Measurements from ENCODE around the gene CASP12.

The CASP12 gene

DNA sequence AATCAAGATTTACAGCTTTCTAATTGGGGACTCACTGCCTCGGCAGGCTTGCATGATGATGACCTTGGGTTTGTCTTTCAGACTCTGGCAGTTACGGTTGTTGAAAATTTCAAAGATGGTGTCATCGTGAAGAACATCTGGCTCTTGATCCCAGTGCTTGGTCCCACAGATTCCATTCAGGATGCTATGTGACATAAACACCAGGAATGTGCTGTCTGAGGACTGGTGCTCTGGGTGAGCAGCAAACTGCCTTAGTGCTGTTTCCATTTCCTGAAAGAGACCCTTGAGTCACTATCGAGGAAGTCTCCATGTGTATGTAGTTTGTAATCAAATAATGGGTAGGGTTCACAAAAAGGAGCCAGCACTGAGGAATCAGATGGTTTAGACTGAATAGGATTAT is 7.1 kb downstream of the CASP12 start:
- DNase-seq = no peak

DNA sequence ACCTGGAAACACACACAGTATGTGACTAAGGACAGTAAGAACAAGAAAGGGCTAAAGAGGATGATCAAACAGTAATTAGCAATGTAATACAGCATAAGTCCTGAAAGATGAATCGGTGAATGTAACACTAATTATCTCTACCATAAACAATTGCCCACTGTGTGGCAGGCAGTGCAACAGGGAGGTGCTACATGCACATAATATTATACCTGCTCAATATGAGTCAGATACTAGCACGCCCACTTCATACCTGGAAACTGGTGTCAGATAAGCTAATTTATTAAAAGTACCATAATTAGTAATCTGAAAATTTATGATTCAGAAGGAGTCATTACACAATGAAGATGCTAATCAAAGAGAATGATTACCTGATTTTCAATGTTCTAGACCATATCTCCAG is 14.9 kb downstream of the CASP12 start:
- no peak for DNase-seq

GRCh38 chr11:104881117-104881794 is 17.0 kb downstream of the CASP12 start:
- no peak for DNase-seq

DNA sequence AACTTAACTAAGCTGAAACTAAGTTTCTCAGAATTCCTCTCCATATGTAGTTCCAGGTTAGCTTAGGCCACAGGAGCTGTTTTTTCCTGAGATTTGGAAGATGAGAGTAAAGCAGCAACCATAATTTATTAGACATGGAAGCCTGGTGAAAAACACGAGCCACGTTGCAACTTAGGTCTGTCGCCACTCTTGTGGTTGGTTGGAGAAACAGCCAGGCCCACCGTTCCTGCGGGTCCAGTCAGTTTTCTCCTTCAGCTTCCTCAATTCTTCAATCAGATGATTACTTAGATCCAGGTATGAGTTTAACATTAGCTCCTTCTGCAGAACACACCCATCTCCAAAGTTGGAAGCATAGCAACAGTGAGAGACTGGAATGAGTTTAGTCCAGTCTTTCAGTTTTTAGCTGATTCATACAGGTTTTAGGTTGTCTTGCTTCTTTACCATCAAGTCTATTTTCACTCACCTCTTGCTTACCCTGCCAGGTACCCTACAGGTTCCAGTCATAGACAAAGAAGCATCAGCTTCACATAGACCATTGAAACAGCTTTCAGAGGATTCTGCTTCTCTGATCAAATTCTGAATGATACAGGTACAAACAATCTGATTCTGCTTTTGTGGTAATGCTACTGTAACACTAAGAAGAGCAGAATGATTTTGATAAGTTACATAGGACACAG is 18.6 kb downstream of the CASP12 start:
- DNase-seq = no peak

DNA sequence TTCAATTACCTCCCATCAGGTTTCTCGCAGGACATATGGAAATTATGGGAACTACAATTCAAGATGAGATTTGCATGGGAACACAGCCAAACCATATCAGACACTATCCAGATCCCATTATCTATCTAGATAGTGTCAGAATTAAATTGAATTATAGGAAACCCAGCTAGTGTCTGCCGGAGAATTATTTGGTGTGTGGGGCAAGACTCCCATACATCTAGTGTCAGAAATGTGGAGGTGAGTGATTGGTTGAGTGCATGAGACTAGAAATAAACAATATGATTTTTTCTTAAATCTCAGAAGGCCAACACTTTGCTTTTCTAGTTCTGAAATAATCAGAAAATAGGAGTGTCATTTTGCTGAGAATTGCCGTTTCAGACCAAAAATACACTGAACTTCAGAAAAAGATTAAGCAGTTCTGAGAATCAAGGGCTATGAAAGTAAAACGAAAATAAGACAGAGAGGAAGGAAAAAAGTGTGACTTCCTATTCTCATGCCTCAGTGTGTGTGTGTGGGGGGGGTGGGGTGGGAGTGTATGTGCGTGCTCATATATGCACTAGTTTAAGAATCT is 21.3 kb downstream of the CASP12 start:
- peak; percentile 47 for DNase-seq

GRCh38 chr11:104876324-104876723 is 21.9 kb downstream of the CASP12 start:
- DNase-seq = peak; percentile 28

GRCh38 chr11:104873252-104873651 is 25.0 kb downstream of the CASP12 start:
- no peak for DNase-seq

GRCh38 chr11:104872393-104872792 is 25.9 kb downstream of the CASP12 start:
- no peak for DNase-seq

GRCh38 chr11:104870910-104871309 is 27.4 kb downstream of the CASP12 start:
- no peak for DNase-seq

DNA sequence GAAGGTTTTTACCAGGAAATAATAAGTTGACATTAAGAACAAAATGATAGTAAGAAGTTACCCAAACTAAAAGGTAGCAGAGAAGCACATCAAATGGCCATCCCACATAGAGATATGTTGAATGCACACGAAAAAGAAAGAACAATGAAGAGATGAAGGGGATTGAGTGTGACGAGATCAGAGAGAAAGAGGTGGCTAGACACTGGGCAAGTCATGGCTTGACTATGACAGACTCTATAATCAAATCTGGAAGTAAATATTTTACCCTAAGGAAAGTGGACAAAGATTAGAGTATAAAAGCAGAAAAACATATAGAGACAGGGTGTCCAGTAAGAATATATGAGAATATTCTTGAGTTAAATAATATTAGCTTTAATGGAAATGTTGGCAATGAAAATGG is 31.4 kb downstream of the CASP12 start:
- DNase-seq = no peak

GRCh38 chr11:104858882-104859775 is 39.1 kb downstream of the CASP12 start:
- DNase-seq = peak; percentile 13

DNA sequence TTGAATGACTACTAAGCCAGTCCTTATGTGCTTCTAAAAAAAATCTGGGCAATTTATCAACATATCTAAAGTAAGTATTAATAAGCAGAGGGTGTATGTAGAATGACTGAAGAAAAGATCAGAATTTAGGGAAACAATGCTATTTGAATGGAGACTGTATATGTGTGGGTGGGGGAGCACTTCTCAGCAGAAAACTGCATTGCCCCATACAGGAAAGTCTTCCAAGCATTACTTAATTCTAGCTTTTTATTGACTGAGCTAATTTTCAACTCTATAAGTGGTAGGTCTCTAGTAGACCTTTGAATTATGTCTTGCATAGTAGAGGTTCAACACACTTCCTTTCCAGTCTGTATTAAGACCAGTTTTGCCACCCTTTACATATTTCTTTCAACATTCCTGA is 41.7 kb downstream of the CASP12 start:
- DNase-seq = no peak

GRCh38 chr11:104855965-104856364 is 42.3 kb downstream of the CASP12 start:
- DNase-seq = no peak

DNA sequence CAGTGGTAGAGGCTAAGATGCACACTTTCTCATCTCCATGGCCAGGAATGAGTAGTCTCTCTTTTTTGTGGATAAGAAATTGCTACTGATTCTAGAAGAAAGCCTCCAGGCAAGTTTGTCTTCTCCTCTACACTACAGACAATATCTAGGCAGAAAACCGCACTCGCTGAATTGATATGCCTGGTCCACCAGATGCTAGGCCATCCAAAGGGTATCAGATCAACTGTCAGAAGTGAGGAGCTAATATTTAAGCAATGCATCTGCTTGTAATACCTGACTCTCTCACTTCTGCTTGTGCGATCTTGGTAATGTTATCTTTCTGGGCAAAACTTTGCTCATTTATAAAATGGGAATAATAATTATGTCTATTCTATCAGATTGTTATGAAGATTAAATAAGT is 45.0 kb downstream of the CASP12 start:
- DNase-seq = no peak

GRCh38 chr11:104852811-104853210 is 45.4 kb downstream of the CASP12 start:
- DNase-seq = no peak

GRCh38 chr11:104846216-104846615 is 52.0 kb downstream of the CASP12 start:
- DNase-seq = no peak

DNA sequence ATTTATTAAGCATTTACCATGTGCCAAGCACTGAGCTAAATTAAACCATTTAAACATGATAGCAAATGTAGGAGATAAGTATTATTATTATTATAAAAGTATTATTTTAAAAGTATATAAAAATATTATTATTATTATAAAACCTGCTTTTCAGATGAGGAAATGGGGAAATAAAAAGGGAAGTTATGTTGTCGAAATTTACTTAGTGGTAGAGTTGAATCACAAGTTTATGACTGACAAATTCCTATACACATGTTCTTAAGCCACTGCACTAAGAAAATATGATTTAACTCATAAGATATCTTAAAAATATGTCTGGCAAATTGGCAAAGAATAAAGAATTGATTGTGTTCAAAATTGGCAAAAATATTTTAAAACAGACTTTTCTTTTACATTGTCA is 53.8 kb downstream of the CASP12 start:
- DNase-seq = no peak

- DNase-seq = no peak
These were observed 55.0 kb downstream of the CASP12 start for GRCh38 chr11:104843150-104843836.

- no peak for DNase-seq
These were observed 56.2 kb downstream of the CASP12 start for GRCh38 chr11:104841973-104842525.

- DNase-seq = no peak
These were observed 57.1 kb downstream of the CASP12 start for GRCh38 chr11:104841185-104841584.

DNA sequence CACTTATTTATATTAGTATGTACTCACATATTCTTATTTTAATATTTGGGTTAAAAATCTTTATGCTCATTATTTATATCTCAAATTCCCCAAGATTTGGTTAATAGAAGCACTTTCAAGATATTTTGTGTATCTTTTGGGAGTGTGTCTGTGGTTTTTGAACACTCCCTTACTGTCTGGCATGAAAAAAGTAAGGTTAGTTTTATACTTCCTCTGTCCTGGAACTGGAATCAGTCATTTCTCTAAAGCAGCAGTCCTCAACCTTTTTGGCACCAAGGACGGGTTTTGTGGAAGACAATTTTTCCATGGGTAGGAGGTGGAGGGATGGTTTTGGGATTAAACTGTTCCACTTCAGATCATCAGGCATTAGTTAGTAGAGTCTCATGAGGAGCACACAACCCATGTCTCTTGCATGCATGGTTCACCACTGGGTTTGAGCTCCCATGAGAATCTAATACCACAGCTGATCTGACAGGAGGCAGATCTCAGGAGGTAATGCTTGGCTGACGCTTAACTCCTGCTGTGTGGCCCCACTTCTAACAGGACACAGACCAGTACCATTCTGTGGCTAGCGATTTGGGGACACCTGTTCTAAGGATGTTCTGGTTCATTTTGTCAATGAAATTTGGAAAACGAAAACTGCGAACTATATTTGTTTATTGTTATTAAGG is 60.2 kb downstream of the CASP12 start:
- DNase-seq = no peak

DNA sequence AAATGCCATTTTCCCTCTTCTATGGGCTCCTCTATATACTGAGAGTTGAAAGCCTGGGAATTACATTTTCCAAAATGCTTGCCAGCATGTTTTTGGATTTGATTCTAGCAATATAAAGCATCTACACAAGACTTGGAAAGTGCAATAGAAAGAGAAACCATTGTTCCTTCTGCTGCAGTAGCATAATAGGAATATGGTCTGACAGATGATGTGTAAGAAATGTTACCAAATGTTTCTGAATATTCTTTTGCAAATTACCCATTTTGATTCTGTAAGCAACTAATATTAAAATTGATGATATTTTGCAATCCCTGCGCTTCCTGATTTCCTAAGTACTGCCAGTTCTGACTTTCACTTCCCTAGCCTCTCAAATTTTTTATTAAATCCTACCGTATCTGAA is 61.6 kb downstream of the CASP12 start:
- no peak for DNase-seq

Measured in CD4-positive, alpha-beta T cell treated with Interleukin-21 for 1 hour (primary cell).